Retinal pigment epithelial cell (primary cell): ENCODE data around the gene S100A1.
"Not testable (repeated sequence)": the region's sequence is repeated elsewhere in the genome, so short reads cannot be mapped to it uniquely, and the experiment has no call there.

Source experiments
- DNase-seq: peaks from one replicate; pipeline ENCODE4 v3.0.0-alpha.2; 2010; ENCODE audit warnings: low read depth
- H3K4me3 ChIP-seq: 2 replicates; pipeline ENCODE4 v1.5.1; 2011; ENCODE audit warnings: mild to moderate bottlenecking, low read length, control low read depth, moderate library complexity
- TF ChIP-seq, protein P1 (sequence below): conservative IDR thresholded peaks from 2 replicates; pipeline ENCODE4 v1.5.1; 2011; ENCODE audit warnings: low read depth, low read length, control low read depth, inconsistent platforms

Gene S100A1

DNA sequence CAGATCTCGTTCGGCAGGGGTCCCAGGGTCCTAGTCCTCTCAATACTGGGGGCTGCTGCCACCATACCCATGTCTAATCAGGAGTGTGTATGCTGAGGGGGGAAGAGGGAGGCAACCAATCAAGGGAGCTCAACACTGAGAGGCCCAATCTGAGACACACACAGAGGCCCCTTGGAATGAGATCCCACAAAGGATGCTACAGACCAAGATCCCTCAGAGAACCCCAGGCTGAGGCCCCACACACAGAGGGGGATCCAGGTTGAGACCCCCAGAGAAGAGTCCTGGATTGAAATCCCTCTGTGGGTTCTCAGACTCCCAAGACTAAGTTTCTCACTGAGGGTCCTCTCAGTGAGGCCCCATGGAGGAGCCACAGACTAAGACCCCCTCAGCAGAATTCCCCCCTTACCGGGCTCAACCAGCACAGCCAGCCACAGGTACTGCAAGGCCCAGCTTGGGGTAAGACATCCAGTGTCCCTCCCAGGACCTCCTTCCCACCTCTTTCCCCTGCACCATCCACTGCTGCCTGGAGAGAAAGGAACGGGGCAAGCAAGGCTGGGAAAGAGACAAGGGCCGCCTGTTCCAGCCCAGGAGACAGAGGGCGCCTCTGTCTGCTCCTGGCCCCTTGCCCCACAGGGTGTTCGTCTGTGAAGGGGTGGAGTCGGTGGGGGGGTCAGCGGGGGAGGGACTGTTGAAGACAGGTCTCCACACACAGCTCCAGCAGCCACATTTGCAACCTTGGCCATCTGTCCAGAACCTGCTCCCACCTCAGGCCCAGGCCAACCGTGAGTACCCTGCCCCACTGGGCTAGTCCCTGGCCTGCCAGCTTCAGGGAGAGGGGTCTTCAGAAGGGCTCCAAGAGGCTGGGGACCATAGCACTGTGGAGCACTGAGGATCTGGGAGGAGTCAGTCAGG lies at the start of gene S100A1:
Gene S100A1, plus strand, starts transcription at position 720 of the 912 bp plus-strand sequence. CDS start 2,088 bp downstream, outside the sequence.
- peak within 1 kb of the TSS; percentile 62 for H3K4me3 ChIP-seq
- TF ChIP-seq, protein P1, sequence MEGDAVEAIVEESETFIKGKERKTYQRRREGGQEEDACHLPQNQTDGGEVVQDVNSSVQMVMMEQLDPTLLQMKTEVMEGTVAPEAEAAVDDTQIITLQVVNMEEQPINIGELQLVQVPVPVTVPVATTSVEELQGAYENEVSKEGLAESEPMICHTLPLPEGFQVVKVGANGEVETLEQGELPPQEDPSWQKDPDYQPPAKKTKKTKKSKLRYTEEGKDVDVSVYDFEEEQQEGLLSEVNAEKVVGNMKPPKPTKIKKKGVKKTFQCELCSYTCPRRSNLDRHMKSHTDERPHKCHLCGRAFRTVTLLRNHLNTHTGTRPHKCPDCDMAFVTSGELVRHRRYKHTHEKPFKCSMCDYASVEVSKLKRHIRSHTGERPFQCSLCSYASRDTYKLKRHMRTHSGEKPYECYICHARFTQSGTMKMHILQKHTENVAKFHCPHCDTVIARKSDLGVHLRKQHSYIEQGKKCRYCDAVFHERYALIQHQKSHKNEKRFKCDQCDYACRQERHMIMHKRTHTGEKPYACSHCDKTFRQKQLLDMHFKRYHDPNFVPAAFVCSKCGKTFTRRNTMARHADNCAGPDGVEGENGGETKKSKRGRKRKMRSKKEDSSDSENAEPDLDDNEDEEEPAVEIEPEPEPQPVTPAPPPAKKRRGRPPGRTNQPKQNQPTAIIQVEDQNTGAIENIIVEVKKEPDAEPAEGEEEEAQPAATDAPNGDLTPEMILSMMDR = no peak
- DNase-seq = no peak

DNA sequence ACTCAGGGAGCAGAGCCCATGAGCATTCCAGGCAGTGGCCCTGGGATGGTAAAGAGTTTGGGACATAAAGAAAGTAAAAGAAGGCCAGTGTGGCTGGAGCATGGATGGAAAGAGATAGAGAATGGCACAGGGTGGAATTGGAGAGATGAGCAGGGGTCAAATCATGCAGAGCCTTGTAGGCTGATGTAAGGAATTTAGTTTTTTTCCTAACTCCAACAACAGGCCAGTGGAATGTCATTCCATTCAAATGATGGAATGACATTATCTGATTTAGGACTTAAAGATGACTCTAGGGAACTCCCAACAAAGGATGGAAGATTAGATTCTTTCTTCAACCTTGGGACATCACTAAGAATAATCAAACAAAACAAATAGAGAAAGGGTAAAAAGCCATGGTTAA lies 49.7 kb upstream of the S100A1 start:
- TF ChIP-seq, protein P1 = no peak
- no peak for DNase-seq
- no peak overlapping the region for H3K4me3 ChIP-seq

DNA sequence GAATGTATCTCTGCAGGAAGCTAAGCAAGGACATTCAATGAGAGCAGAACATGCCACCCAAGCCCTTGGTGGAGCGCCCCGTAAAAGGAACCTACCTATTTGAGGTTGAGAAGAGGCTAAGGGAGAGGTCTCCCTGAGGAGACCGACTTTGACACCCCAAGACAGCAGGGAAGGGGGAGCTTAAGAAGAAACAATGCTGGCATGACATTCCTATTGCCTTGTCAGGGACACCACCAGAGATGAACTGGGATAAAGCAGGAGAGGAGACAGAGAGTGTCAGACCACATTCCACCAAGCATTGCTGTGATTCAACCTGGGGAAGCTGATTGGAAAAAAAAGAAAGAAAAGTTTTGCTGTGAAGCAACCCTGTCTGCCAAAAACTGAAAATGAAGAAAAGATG lies 49.3 kb upstream of the S100A1 start:
- TF ChIP-seq, protein P1 = no peak
- no peak for DNase-seq
- H3K4me3 ChIP-seq = no peak overlapping the region

DNA sequence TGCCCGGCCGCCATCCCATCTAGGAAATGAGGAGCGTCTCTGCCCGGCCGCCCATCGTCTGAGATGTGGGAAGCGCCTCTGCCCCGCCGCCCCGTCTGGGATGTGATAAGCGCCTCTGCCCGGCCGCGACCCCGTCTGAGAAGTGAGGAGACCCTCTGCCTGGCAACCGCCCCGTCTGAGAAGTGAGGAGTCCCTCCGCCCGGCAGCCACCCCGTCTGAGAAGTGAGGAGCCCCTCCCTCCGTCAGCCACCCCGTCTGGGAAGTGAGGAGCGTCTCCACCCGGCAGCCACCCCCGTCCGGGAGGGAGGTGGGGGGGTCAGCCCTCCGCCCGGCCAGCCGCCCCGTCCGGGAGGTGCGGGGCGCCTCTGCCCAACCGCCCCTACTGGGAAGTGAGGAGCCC lies 45.4 kb upstream of the S100A1 start:
- H3K4me3 ChIP-seq, DNase-seq: not testable (repeated sequence)

DNA sequence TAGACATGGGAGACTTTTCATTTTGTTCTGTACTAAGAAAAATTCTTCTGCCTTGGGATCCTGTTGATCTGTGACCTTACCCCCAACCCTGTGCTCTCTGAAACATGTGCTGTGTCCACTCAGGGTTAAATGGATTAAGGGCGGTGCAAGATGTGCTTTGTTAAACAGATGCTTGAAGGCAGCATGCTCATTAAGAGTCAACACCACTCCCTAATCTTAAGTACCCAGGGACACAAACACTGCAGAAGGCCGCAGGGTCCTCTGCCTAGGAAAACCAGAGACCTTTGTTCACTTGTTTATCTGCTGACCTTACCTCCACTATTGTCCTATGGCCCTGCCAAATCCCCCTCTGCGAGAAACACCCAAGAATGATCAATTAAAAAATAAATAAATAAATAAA lies 44.7 kb upstream of the S100A1 start:
- not testable (repeated sequence) for DNase-seq, H3K4me3 ChIP-seq

DNA sequence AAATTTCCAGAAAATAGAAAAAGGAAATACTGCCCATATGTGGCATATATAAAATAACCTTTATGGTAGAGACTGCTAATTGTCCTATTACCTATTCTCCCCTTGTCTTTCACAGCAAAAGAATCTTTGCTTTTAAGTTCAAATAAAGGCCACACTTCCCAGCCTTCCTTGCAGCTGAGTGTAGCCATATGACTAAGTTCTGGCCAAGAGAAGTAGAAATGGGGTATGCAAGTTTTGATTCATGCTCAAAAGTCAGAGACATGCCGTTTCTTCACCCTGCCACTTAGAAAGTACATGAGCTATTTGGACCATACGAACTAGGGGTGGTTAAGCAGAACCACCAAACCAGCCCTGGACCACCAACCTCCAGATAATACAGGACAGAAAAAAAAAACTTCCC lies 44.3 kb upstream of the S100A1 start:
- H3K4me3 ChIP-seq = no peak overlapping the region
- TF ChIP-seq, protein P1 = no peak
- no peak for DNase-seq

DNA sequence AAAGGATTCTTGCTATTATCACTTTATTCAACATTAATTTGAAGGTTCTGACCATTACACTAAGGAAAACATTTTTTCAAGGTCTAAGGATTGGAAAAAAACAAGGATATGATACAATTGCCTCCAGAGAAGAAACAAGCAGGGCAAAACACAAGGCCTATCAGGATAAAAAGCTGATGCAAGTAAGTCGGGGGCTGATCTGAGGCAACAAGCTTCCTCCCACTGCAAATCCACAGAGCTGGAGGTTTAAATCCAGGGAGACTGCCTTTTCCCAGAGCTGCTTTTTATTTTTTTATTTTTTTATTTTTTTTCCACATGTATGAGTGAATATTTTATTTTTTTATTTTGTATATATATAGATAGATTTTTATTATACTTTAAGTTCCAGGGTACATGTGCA lies 43.2 kb upstream of the S100A1 start:
- no peak overlapping the region for H3K4me3 ChIP-seq
- no peak for DNase-seq
- TF ChIP-seq, protein P1 = no peak

DNA sequence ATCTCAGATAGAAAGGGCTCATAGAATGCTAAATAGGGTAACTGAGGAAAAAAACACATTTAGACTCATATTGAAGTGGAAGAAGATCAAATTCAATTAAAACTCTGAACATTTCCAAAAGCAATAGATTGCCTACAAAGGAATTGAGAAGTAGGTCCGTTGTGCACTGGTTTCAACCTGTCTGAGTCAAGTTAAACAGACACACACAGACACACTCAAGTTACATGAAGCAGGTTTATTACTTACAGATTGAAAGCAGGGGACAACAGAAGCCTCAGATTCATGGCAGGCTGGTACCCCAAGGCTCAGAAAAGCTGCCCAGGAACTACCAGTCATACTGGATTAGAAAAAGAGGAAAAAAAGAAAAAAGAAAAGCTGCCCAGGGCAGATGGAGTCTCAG lies 41.9 kb upstream of the S100A1 start:
- no peak overlapping the region for H3K4me3 ChIP-seq
- no peak for DNase-seq
- TF ChIP-seq, protein P1 = no peak
